HepG2 (cell line): ENCODE data around the gene GDPD5.

Experiments used
- CAMTA2 ChIP-seq: sonication (generic); formaldehyde crosslinking; IDR thresholded peaks from 2 replicates; pipeline ENCODE4 v1.4.0; 2020; ENCODE audit warnings: mild to moderate bottlenecking, missing genetic modification reagents, borderline replicate concordance
- CBFB ChIP-seq: sonication (generic); formaldehyde crosslinking; IDR thresholded peaks from 2 replicates; pipeline ENCODE4 v1.4.0; 2020; ENCODE audit warnings: missing genetic modification reagents
- E2F1 ChIP-seq: sonication (generic); formaldehyde crosslinking; IDR thresholded peaks from 2 replicates; pipeline ENCODE4 v1.5.0; 2020; ENCODE audit warnings: missing genetic modification reagents
- GPN1 ChIP-seq: sonication (generic); formaldehyde crosslinking; IDR thresholded peaks from 2 replicates; pipeline ENCODE4 v1.5.1; 2020; ENCODE audit warnings: missing genetic modification reagents, borderline replicate concordance
- MAFK ChIP-seq, 2 experiments: IDR thresholded peaks in 1 of 2; conservative IDR thresholded peaks in 1 of 2; 2 replicates each; pipeline ENCODE4 v1.6.1; 2011; ENCODE audit warnings: improper control_type of control experiment in 2 of 2, low read length in 2 of 2
- MAX ChIP-seq: IDR thresholded peaks from 2 replicates; pipeline ENCODE4 v1.6.1; 2012; ENCODE audit warnings: inconsistent platforms
- PATZ1 ChIP-seq: sonication (generic); formaldehyde crosslinking; IDR thresholded peaks from 2 replicates; pipeline ENCODE4 v1.4.0; 2020; ENCODE audit warnings: missing genetic modification reagents
- POLR2AphosphoS2 ChIP-seq: IDR thresholded peaks from 2 replicates; pipeline ENCODE4 v1.6.1; 2011; ENCODE audit warnings: low read depth, low read length, improper control_type of control experiment
- ZNF501 ChIP-seq: sonication (generic); formaldehyde crosslinking; IDR thresholded peaks from 2 replicates; pipeline ENCODE4 v1.5.1; 2020; ENCODE audit warnings: mild to moderate bottlenecking, moderate library complexity, missing genetic modification reagents
- ZNF800 ChIP-seq: sonication (generic); formaldehyde crosslinking; IDR thresholded peaks from 2 replicates; pipeline ENCODE4 v1.4.0; 2020; ENCODE audit warnings: missing genetic modification reagents
- TF ChIP-seq, protein P1 (sequence below), 2 experiments: IDR thresholded peaks; 2 replicates each; pipeline ENCODE4 v1.6.1; 2011 to 2012; ENCODE audit warnings: low read length in 2 of 2, borderline replicate concordance in 1 of 2, low read depth in 1 of 2, mild to moderate bottlenecking in 1 of 2, moderate library complexity in 1 of 2

- TF ChIP-seq CAMTA2 (no peak), ZNF800 (no peak), CBFB (CRISPR knock-in tag) (no peak), MAX (no peak), ZNF501 (CRISPR knock-in tag) (no peak), MAFK (conservative IDR thresholded peaks at IDR 0.05 in 1 of 2, IDR thresholded peaks at IDR 0.05 in 1 of 2; ENCODE audit: low read length in 2 of 2) (no peak), POLR2AphosphoS2 (no peak), PATZ1 (CRISPR knock-in tag) (no peak), GPN1 (CRISPR knock-in tag) (no peak), E2F1 (CRISPR knock-in tag) (no peak)
- TF ChIP-seq, protein P1, sequence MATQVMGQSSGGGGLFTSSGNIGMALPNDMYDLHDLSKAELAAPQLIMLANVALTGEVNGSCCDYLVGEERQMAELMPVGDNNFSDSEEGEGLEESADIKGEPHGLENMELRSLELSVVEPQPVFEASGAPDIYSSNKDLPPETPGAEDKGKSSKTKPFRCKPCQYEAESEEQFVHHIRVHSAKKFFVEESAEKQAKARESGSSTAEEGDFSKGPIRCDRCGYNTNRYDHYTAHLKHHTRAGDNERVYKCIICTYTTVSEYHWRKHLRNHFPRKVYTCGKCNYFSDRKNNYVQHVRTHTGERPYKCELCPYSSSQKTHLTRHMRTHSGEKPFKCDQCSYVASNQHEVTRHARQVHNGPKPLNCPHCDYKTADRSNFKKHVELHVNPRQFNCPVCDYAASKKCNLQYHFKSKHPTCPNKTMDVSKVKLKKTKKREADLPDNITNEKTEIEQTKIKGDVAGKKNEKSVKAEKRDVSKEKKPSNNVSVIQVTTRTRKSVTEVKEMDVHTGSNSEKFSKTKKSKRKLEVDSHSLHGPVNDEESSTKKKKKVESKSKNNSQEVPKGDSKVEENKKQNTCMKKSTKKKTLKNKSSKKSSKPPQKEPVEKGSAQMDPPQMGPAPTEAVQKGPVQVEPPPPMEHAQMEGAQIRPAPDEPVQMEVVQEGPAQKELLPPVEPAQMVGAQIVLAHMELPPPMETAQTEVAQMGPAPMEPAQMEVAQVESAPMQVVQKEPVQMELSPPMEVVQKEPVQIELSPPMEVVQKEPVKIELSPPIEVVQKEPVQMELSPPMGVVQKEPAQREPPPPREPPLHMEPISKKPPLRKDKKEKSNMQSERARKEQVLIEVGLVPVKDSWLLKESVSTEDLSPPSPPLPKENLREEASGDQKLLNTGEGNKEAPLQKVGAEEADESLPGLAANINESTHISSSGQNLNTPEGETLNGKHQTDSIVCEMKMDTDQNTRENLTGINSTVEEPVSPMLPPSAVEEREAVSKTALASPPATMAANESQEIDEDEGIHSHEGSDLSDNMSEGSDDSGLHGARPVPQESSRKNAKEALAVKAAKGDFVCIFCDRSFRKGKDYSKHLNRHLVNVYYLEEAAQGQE (IDR thresholded peaks at IDR 0.05; ENCODE audit: borderline replicate concordance in 1 of 2, low read depth in 1 of 2, low read length in 2 of 2), result no peak
These were observed 52.1 kb downstream of the GDPD5 start for GRCh38 chr11:75473684-75474083.
